Gastroesophageal sphincter (tissue), 4 donors: ENCODE data around the gene BHLHE40. TPM values are rescaled to one million over a fixed set of nuclear protein-coding genes. Genes with fewer than 3 reads are reported as not detected.

Experiments used
- ATAC-seq: fragments of 150-250 bp; one replicate; pipeline ENCODE4 v1.9.1; 2016; ENCODE audit warnings: mild to moderate bottlenecking, moderate library complexity
- H3K27ac ChIP-seq, 4 donors: fragments of 200-600 bp; sonication (generic) in 3 of 4; 1 replicate in 3 of 4; 2 replicates in 1 of 4; pipeline ENCODE4 v1.5.1; 2016 to 2019
- H3K27me3 ChIP-seq: fragments of 200-600 bp; sonication (generic); one replicate; pipeline ENCODE4 v1.5.1; 2019
- H3K36me3 ChIP-seq, 2 donors: fragments of 200-600 bp; sonication (generic); one replicate each; pipeline ENCODE4 v1.5.1; 2019; ENCODE audit warnings: control low read depth in 1 of 2
- H3K4me1 ChIP-seq, 3 donors: fragments of 200-600 bp; sonication (generic); 1 replicate in 2 of 3; 2 replicates in 1 of 3; pipeline ENCODE4 v1.5.1; 2016 to 2019; ENCODE audit warnings: control low read depth in 2 of 3
- H3K4me3 ChIP-seq, 2 donors: fragments of 200-600 bp; sonication (generic); one replicate each; pipeline ENCODE4 v1.5.1; 2019; ENCODE audit warnings: mild to moderate bottlenecking in 1 of 2, moderate library complexity in 1 of 2
- H3K9me3 ChIP-seq, 3 donors: fragments of 200-600 bp; sonication (generic); one replicate each; pipeline ENCODE4 v1.5.1; 2017 to 2019; ENCODE audit warnings: control low read depth in 2 of 3
- EP300 ChIP-seq: sonication (generic); formaldehyde crosslinking; IDR thresholded peaks from one replicate; pipeline ENCODE4 v1.6.1; 2017; ENCODE audit warnings: antibody characterized with exemption, mild to moderate bottlenecking
- POLR2A ChIP-seq, 2 donors: fragments of 450-650 bp; IDR thresholded peaks; one replicate each; pipeline ENCODE4 v1.6.1; 2017; ENCODE audit warnings: antibody characterized with exemption in 2 of 2, mild to moderate bottlenecking in 2 of 2, moderate library complexity in 1 of 2
- POLR2AphosphoS5 ChIP-seq: sonication (generic); formaldehyde crosslinking; IDR thresholded peaks from one replicate; pipeline ENCODE4 v1.6.1; 2017; ENCODE audit warnings: antibody characterized with exemption
- WGBS, 2 donors: methylation state at CpG; one replicate each; pipeline ENCODE4 v1.1.5; 2018; ENCODE audit warnings: low coverage in 1 of 2; 5-methylcytosine and 5-hydroxymethylcytosine counted together
- total RNA-seq, 4 donors: library from RNA; depleted of rRNA; stranded (reverse); fragments of >200 nt; gene quantifications; one replicate each; pipeline ENCODE4 v1.1.0, GENCODE V29; 2016
- TF ChIP-seq, protein P1 (sequence below), 4 experiments: fragments of 200-600 bp in 2 of 4; fragments of 450-650 bp in 2 of 4; sonication (generic) in 1 of 4; IDR thresholded peaks; one replicate each; pipeline ENCODE4 v1.5.1; 2017 to 2019; ENCODE audit warnings: antibody characterized with exemption in 4 of 4, mild to moderate bottlenecking in 2 of 4, moderate library complexity in 2 of 4

The BHLHE40 gene
- total RNA-seq, 4 donors from 2014 or later = 7.8 to 46.0 (median 14.0) TPM

DNA sequence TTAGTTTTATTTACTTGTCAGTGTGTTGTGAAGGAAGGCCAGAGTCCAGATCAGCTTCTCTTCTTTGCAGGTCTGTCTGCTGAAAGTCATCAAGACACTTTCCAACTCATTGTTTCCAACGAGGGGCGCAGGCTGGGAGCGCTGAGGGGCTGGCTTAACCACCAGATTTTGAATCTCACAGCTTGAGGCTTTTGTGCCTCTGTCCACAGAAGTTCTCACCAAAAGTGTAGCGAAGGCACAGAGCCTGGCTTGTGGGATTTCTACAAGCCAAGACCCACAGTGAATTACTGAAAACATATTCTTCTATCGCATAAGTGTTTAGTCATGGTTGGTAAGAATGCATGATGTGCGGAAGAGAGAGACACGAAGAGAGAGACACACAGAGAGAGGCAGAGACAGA lies 35.2 kb downstream of the BHLHE40 start:
- Histone ChIP-seq H3K9me3 (no peaks in the 10 kb centered on the region), H3K4me3 (no peak overlapping the region), H3K27ac (no peak overlapping the region), H3K36me3 (no peaks in the 10 kb centered on the region), H3K4me1 (peaks cover 0 to 21% (median 0%) of the 10 kb centered on the region in 3 donors), H3K27me3 (no peaks in the 10 kb centered on the region)
- 68 to 77% methylated on average over 3 of the region's 7 CpGs for WGBS, 2 donors
- no peak for ATAC-seq
- TF ChIP-seq EP300 = no peak

- Histone ChIP-seq H3K4me1 (peaks cover 0 to 21% (median 0%) of the 10 kb centered on the region in 3 donors), H3K27me3 (no peaks in the 10 kb centered on the region), H3K4me3 (no peak overlapping the region), H3K36me3 (no peaks in the 10 kb centered on the region), H3K9me3 (no peaks in the 10 kb centered on the region), H3K27ac (no peak overlapping the region)
- WGBS, 2 donors = 79 to 96% methylated on average over 3 to 5 of the region's 5 CpGs
- TF ChIP-seq EP300 = no peak
- no peak for TF ChIP-seq POLR2A (IDR thresholded peaks at IDR 0.05)
- no peak for TF ChIP-seq POLR2AphosphoS5
- TF ChIP-seq, protein P1, sequence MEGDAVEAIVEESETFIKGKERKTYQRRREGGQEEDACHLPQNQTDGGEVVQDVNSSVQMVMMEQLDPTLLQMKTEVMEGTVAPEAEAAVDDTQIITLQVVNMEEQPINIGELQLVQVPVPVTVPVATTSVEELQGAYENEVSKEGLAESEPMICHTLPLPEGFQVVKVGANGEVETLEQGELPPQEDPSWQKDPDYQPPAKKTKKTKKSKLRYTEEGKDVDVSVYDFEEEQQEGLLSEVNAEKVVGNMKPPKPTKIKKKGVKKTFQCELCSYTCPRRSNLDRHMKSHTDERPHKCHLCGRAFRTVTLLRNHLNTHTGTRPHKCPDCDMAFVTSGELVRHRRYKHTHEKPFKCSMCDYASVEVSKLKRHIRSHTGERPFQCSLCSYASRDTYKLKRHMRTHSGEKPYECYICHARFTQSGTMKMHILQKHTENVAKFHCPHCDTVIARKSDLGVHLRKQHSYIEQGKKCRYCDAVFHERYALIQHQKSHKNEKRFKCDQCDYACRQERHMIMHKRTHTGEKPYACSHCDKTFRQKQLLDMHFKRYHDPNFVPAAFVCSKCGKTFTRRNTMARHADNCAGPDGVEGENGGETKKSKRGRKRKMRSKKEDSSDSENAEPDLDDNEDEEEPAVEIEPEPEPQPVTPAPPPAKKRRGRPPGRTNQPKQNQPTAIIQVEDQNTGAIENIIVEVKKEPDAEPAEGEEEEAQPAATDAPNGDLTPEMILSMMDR (IDR thresholded peaks at IDR 0.05) = no peak
- ATAC-seq = no peak
These were observed 35.8 kb downstream of the BHLHE40 start for GRCh38 chr3:5015056-5015455.

- no peaks in the 10 kb centered on the region for H3K36me3 ChIP-seq
- no peak for TF ChIP-seq EP300
- TF ChIP-seq POLR2AphosphoS5 = no peak
- TF ChIP-seq, protein P1 (IDR thresholded peaks at IDR 0.05) = no peak
- H3K9me3 ChIP-seq = no peaks in the 10 kb centered on the region
- ATAC-seq = peak; percentile 39
- H3K4me1 ChIP-seq = peaks cover 0 to 21% (median 0%) of the 10 kb centered on the region in 3 donors
- peak overlapping the region in 1 of 4 donors; percentile 53 for H3K27ac ChIP-seq
- WGBS, 2 donors = 66 to 70% methylated on average over 9 to 11 of the region's 11 CpGs
- no peak overlapping the region for H3K4me3 ChIP-seq
- H3K27me3 ChIP-seq = no peaks in the 10 kb centered on the region
These were observed 37.2 kb downstream of the BHLHE40 start for GRCh38 chr3:5016211-5017161.

DNA sequence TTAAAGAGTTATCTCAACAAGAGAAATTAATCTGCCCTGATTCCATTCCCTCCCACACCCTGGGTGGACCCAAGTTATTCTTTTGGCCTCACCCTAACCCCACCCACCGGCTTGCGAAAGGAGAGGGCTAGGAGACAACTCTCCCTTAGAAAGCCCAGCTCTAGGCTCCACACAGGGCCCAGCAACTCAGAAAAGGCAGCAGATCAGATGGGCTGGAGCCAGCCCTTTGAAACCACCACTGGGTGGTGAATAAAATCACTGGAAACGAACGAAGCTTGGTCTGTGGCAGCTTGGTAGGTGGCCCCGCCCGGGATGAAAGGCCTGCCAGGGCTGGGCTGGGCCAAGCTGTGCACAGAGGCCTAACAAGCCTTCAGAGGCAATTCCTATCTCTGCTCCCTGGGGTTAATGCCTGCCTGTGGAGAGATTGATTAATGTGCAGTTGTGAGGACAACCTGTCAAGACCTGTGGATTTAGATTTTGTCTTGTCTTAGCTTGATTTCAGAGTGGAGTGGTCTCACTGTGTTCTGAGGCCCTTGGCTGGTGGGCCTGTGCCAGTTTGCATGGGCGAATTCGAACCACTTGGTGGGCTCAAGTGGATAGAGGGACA lies 38.8 kb downstream of the BHLHE40 start:
- H3K9me3 ChIP-seq = no peaks in the 10 kb centered on the region
- ATAC-seq = peak; percentile 86

More for the DNA sequence above, 38.8 kb downstream of the BHLHE40 start:
- no peak for TF ChIP-seq EP300
- no peak for TF ChIP-seq POLR2AphosphoS5
- TF ChIP-seq, protein P1 (IDR thresholded peaks at IDR 0.05) = no peak
- no peak for TF ChIP-seq POLR2A (IDR thresholded peaks at IDR 0.05)
- 76 to 82% methylated on average over 2 to 6 of the region's 8 CpGs for WGBS, 2 donors
- no peaks in the 10 kb centered on the region for H3K27me3 ChIP-seq
- H3K36me3 ChIP-seq = no peaks in the 10 kb centered on the region
- H3K27ac ChIP-seq = peak overlapping the region in 3 of 4 donors; percentile 53 to 79 (median 54)
- H3K4me3 ChIP-seq = no peak overlapping the region
- peaks cover 0 to 21% (median 0%) of the 10 kb centered on the region in 3 donors for H3K4me1 ChIP-seq
